Stimulated activated CD4-positive, alpha-beta T cell treated with anti-CD3 and anti-CD28 coated beads, Interleukin-12 subunit alpha, Interleukin-12 subunit beta, amount 100 ng/mL, for 4 hours (primary cell): Measurements from ENCODE around the gene MSI2.

ENCODE experiments used
- DNase-seq: peaks from one replicate; pipeline ENCODE4 v3.0.0-alpha.2; 2020

Gene MSI2

DNA sequence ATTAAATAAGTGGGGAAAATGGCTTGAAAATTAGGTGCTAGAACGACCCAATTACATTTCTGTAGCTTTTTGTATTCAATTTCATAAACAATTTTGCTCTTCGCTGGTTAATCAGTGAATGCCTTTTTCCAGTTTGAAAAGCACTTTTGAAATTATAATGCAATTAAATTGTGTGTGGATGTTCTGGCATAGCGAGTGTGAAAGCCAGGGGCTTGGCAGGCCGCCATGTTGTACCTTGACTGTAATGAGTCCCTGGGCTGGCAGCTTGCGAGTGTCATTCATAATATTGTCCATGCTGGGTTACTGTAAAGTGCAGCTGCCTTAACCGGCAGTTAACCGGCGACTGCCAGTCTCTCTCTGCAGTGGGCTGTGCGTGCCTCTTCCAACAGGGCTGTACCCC is 310.9 kb downstream of the MSI2 start:
- DNase-seq: no peak

GRCh38 chr17:57568340-57568739 is 312.0 kb downstream of the MSI2 start:
- no peak for DNase-seq

GRCh38 chr17:57569021-57569420 is 312.7 kb downstream of the MSI2 start:
- DNase-seq: no peak

DNA sequence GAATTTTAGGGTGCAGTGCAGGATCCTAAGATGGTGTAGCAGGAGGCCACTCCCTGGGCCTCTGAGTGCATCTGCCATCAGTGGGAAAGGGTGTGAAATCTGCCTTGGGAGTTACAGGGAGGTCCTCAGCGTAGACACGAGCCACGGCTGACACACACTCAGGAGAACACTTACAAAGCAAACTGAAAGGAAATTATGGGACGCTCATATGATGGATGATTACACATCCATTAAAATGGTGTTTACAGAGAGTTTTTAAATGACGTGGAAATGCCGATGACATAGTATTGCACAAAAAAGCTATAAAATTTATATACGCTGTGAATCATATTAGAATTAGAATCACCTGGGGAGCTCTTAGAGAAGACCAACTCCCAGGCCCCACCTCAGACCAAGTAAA is 313.5 kb downstream of the MSI2 start:
- no peak for DNase-seq

DNA sequence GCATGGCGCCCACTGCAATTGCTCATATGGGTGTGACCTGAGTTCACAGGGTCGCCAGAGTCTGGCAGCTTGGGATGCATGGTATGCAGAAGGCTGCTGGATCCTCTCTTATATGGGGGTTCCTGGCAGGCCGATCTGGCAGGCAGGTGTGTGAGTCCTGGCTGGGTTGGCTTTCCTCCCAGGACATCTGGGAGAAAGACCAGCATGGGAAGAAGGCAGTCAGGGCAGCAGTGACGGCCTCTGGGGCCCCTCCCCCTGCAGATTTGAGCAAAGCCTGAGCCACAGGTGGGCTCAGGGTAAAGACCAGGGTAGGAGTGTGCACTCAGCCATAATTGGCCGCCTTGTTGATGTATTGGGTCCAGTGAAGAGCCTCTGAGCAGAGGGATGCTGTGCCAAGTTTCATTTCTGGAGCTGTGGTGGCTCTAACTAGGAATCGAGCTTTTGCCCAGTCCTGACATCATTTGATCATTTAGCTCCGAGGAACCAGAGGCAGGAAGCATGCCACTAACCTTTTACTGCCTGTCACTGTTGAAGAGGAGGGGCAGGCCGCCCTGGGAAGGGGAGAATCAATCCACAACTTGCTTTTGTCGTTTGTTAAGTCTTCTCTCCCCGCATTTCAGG is 314.5 kb downstream of the MSI2 start:
- no peak for DNase-seq

GRCh38 chr17:57572062-57572461 is 315.7 kb downstream of the MSI2 start:
- no peak for DNase-seq

DNA sequence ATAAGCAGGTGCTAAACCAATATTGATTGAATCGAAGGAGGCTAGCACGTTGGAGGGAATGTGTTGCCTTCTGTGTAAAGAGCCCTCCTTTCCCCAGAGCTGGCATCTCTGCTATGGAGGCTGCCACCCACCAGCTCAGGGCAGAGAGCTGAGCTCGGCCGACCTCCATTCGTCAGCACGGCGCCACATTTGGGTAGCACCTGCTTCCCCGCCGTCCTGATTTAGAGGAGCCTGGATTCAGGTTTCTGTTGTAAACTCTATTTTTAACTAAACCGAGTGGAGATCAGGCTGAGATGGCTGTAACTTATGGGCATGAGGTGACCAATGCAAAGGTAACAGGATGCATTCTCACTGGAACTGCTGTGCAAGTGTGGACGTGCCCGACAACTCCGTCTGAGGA is 316.3 kb downstream of the MSI2 start:
- DNase-seq: no peak

DNA sequence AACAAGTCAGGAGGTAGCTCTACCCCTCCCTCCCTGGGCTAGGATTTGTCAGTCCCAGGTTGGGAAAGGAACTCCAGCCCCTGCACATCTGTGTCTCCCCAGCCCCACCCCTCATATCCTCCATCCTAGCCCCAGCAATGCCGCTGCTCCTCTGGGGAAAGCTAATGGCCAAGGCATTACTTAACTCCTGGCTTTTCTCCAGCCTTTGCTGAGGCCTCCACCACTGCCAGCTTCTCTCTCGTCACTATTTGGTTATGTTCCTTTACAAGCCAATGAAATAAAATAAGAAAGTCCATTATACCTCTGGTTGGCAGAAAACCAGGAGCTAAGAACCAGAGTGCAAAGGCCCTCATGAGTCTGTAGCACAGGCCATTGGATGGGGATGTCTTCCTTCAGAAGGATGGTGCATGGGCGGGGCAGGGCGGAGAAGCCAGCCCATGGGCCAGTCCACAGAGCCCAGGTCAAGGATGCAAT is 317.8 kb downstream of the MSI2 start:
- no peak for DNase-seq

- DNase-seq: no peak
Observed at GRCh38 chr17:57576744-57577143, 320.4 kb downstream of the MSI2 start.

GRCh38 chr17:57577751-57578607 is 321.7 kb downstream of the MSI2 start:
- DNase-seq: no peak

DNA sequence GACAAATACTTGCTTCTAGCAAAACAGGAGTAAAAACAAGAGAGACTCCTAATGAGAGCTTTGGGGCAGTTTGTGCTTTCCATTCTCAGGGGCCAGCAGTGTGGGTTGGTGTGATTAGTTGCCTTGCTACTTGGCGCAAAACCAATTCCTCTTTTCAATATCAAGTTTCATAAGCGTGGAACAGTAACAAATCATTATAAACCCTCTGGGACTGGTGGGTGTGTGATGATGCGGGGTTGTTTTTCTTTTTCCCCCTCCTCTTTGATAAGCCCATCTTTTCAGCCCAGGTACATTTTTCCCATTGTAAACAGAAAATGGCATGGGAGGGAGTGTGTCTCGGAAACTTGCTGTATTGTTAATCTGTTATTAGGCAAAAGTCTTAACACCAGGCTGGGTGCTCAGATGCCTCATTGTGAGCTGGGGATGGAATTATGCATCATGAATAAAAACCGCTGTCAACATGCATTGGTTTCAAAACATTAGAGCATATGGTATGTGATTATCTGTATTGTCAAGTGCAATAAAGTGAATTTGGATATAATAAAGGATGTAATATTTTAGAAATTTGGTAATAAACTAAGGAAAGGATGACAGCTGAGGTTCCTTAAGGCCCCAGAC is 322.4 kb downstream of the MSI2 start:
- no peak for DNase-seq

GRCh38 chr17:57579245-57579644 is 322.9 kb downstream of the MSI2 start:
- no peak for DNase-seq

GRCh38 chr17:57580055-57580739 is 323.9 kb downstream of the MSI2 start:
- DNase-seq: no peak

- DNase-seq: no peak
Observed at GRCh38 chr17:57582881-57583756, 326.8 kb downstream of the MSI2 start.

- no peak for DNase-seq
Observed at GRCh38 chr17:57584050-57584551, 327.8 kb downstream of the MSI2 start.

DNA sequence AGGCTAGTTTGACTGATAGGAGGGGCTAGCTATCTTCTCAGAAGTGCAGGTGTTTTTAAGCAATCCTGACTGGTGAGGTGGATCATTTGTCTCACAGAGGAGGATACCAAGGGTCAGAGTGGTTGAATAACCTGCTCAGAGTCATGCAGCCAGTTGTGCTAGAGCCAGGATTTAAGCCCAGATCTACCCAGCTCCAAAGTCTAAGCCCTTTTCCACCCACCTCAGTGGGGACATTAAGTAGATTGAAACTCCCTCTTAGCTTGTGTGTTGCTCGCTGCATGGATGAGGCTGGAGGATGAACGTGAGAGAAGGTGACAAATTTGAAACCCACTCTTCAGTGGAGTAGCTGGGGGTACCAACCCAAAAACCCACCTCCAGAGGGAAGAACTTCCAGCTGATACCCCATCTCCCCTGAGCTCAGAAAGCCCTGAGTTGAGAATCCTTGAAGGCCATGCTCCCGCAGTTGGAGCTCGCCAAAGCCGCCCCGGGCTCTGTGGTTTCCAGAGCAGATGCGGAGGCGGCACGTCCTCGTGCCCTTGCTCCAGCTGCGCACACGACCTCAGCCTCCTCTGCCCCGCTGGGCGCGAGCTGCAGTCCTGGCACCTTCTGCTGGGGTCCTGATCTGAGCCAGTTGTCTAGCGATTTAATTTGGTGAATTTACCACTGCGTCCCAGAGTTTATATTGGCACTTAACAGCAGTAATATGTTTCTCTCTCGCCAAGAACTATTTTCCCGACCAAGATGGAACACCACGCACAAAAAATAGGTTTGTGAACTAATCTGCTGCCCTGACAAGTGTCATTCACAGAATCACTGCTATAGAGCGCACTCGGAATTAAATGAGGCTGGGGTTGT is 329.2 kb downstream of the MSI2 start:
- no peak for DNase-seq

DNA sequence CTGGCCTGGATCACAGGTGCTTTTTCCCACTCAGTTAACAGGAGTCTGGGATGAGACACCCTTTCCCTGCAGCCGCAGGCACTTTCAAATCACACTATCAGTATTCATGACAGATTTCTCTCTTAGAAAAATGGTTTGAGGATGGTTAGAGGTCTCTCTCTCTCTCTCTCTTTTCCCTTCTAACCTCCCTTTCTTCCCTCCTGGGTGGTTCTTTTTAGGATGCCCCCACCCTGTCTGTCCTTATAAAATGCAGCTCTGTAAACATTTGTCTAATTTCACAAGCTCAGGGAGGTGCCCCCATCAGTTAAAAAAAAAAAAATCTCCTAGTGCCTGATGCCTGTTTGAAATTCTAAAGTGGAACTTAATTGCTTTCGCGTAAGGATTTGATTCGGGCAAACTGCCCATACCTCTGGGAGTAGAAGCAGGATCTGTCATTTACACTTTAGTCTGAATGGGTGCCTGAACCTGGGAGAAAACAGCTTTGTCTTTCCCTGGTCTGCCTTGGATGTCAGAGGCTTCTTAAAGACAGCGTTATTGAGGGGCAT is 329.9 kb downstream of the MSI2 start:
- no peak for DNase-seq

- DNase-seq: no peak
Observed at GRCh38 chr17:57586742-57587141, 330.4 kb downstream of the MSI2 start.

DNA sequence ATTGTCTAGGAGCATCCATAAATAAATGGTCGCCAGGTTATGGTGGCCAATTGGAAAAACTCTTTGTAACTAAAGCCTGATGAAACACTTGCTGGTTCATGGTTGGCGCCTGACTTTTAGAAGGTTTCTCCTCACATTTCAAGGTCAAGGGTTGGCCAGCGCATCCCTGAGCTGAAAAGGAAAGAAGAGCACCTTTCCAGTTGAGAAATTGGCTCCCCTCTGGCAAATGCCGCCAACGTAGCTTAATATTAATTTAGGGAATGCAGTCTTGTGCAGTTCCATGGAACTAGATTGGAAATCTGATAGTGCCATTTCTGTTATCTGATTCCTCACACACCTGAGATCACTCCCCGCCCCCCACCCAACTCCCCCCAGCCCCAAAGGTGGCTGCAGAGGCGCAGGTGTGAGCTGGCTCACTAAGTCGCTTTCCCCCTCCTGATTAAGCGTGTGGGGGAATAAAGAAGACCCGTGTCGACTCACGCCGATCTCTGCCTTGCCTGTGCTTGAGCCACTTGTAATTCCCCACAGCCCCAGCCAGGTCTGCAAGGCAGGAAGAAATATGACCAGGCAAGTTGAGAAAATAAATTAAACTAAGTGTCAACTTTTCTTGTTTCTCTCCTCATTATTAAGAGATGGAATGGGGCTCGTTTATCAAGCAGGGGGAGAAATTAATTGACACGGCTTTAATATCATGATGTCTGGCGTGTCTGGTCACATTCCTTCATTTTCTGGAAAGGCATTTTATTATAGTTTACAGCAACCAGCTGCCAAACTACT is 331.1 kb downstream of the MSI2 start:
- DNase-seq: no peak

- DNase-seq: no peak
Observed at GRCh38 chr17:57588086-57588485, 331.8 kb downstream of the MSI2 start.
